Endothelial cell of umbilical vein (primary cell): ENCODE results near the gene GAP43. TPM values are rescaled to one million over a fixed set of nuclear protein-coding genes. Genes with fewer than 3 reads are reported as not detected.

Experiments used
- BruUV-seq: library from RNA; stranded (reverse); fragments of 400-500 nt; replicated peaks from 2 replicates; lab custom pipeline; 2021; lab: Mats Ljungman, UMichigan
- CTCF ChIA-PET: fragments of 300-600, 350-600 bp; sonication (Branson Sonifier 250); formaldehyde crosslinking; loops from one replicate; lab custom pipeline; 2021; ENCODE audit warnings: antibody characterized with exemption, inconsistent platforms; lab: Charles Lee
- POLR2A ChIA-PET: fragments of 300-600, 350-600 bp; sonication (Branson Sonifier 250); formaldehyde crosslinking; loops from one replicate; lab custom pipeline; 2021; ENCODE audit warnings: antibody characterized with exemption, inconsistent platforms; lab: Charles Lee
- DNase-seq: peaks from one replicate; pipeline ENCODE4 v3.0.0-alpha.2; 2011; ENCODE audit warnings: low read depth, low spot score
- FAIRE-seq: peaks from 2 replicates; lab custom pipeline; 2011; peaks lifted over from hg19 to GRCh38; lab: Jason Lieb, UNC
- H2AFZ ChIP-seq: 2 replicates; pipeline ENCODE4 v1.6.0; 2012; ENCODE audit warnings: low read depth, low read length, control low read depth, inconsistent platforms
- H3K27ac ChIP-seq: 2 replicates; pipeline ENCODE4 v1.5.1; 2011; ENCODE audit warnings: low read depth, mild to moderate bottlenecking, control low read depth, low read length, moderate library complexity; ENCODE audit not compliant: insufficient read depth
- H3K27me3 ChIP-seq, 2 experiments: 2 replicates each; pipeline versions ENCODE4 v1.6.0 to v1.6.1; 2011; ENCODE audit warnings: low read length in 2 of 2, mixed read lengths in 1 of 2; ENCODE audit not compliant: control insufficient read depth in 2 of 2, insufficient read depth in 2 of 2
- H3K36me3 ChIP-seq, 2 experiments: 2 replicates in 1 of 2; 3 replicates in 1 of 2; pipeline ENCODE4 v1.5.1; 2011; ENCODE audit warnings: low read length in 2 of 2, mild to moderate bottlenecking in 1 of 2, moderate library complexity in 1 of 2; ENCODE audit not compliant: control insufficient read depth in 2 of 2, insufficient read depth in 2 of 2; ENCODE audit errors: extremely low read depth in 1 of 2
- H3K4me1 ChIP-seq: 3 replicates; pipeline ENCODE4 v1.5.1; 2011; ENCODE audit warnings: mild to moderate bottlenecking, low read length; ENCODE audit not compliant: control insufficient read depth, insufficient read depth; ENCODE audit errors: extremely low read depth
- H3K4me2 ChIP-seq: 2 replicates; pipeline ENCODE4 v1.6.1; 2011; ENCODE audit warnings: low read length, control low read depth, mixed read lengths; ENCODE audit not compliant: insufficient read depth
- H3K4me3 ChIP-seq, 3 experiments: fragments of 200-600 bp in 1 of 3; sonication (generic), shearing (Covaris generic) in 1 of 3; replicated peaks in 1 of 3; 2 replicates each; pipeline ENCODE4 v1.5.1; 2011 to 2016; ENCODE audit warnings: control low read depth in 3 of 3, low read length in 3 of 3, mild to moderate bottlenecking in 2 of 3, inconsistent platforms in 1 of 3, low read depth in 1 of 3, moderate library complexity in 1 of 3; ENCODE audit not compliant: insufficient read depth in 1 of 3
- H3K79me2 ChIP-seq: 2 replicates; pipeline ENCODE4 v1.6.0; 2012; ENCODE audit warnings: low read length, inconsistent platforms; ENCODE audit not compliant: control insufficient read depth, insufficient read depth
- H3K9ac ChIP-seq: replicated peaks from 2 replicates; pipeline ENCODE3; 2011; ENCODE audit warnings: low read length, control low read depth; ENCODE audit not compliant: insufficient read depth; ENCODE audit errors: extremely low read depth
- H3K9me1 ChIP-seq: replicated peaks from 3 replicates; pipeline ENCODE4 v1.6.0; 2011; ENCODE audit warnings: mild to moderate bottlenecking, low read length; ENCODE audit not compliant: control insufficient read depth, insufficient read depth; ENCODE audit errors: extremely low read depth
- H3K9me3 ChIP-seq: replicated peaks from 2 replicates; pipeline ENCODE4 v1.5.1; 2012; ENCODE audit warnings: low read length, inconsistent platforms; ENCODE audit not compliant: control insufficient read depth, insufficient read depth
- H4K20me1 ChIP-seq: replicated peaks from 2 replicates; pipeline ENCODE3; 2011; ENCODE audit warnings: mild to moderate bottlenecking, low read length; ENCODE audit not compliant: control insufficient read depth, insufficient read depth; ENCODE audit errors: extremely low read depth
- CTCF ChIP-seq, 2 donors: IDR thresholded peaks; 1 replicate in 1 of 2; 2 replicates in 1 of 2; pipeline ENCODE4 v1.5.1; 2011; ENCODE audit warnings: low read length in 2 of 2, mild to moderate bottlenecking in 2 of 2, moderate library complexity in 2 of 2, control low read depth in 1 of 2, inconsistent platforms in 1 of 2, low read depth in 1 of 2; ENCODE audit not compliant: insufficient read depth in 1 of 2; ENCODE audit errors: extremely low read depth in 1 of 2
- EZH2 ChIP-seq: IDR thresholded peaks from 2 replicates; pipeline ENCODE4 v1.6.1; 2012; ENCODE audit warnings: borderline replicate concordance, low read depth, mild to moderate bottlenecking, moderate library complexity, low read length, inconsistent platforms; ENCODE audit not compliant: severe bottlenecking
- FOS ChIP-seq: IDR thresholded peaks from 2 replicates; pipeline ENCODE4 v1.6.1; 2011; ENCODE audit warnings: mild to moderate bottlenecking, low read length, moderate library complexity, borderline replicate concordance; ENCODE audit not compliant: insufficient read depth
- GATA2 ChIP-seq: IDR thresholded peaks from 2 replicates; pipeline ENCODE4 v1.7.0; 2011; ENCODE audit warnings: low read depth, mild to moderate bottlenecking, moderate library complexity, mixed read lengths, low read length; ENCODE audit not compliant: insufficient read length, insufficient read depth
- JUN ChIP-seq: IDR thresholded peaks from 2 replicates; pipeline ENCODE4 v1.6.1; 2011; ENCODE audit warnings: borderline replicate concordance, low read depth; ENCODE audit not compliant: insufficient read length, insufficient read depth
- MAX ChIP-seq: IDR thresholded peaks from 2 replicates; pipeline ENCODE4 v1.6.1; 2011; ENCODE audit not compliant: insufficient read depth, insufficient read length
- MYC ChIP-seq: IDR thresholded peaks from one replicate; pipeline ENCODE4 v1.6.1; 2011; ENCODE audit warnings: mild to moderate bottlenecking, low read depth, low read length
- POLR2A ChIP-seq: IDR thresholded peaks from 2 replicates; pipeline ENCODE4 v1.6.1; 2012; ENCODE audit warnings: low read depth, mild to moderate bottlenecking, control low read depth, low read length
- POLR2AphosphoS5 ChIP-seq: IDR thresholded peaks from 2 replicates; pipeline ENCODE4 v1.6.1; 2012; ENCODE audit warnings: low read depth, mild to moderate bottlenecking, control low read depth, low read length, moderate library complexity; ENCODE audit not compliant: insufficient read depth
- dilution Hi-C: fragments of 300-500 bp; cut with MboI; formaldehyde crosslinking; loops from one replicate; pipeline ENCODE4 v1.15.0; 2019; ENCODE audit warnings: low sequenced_read_pairs; ENCODE audit not compliant: extremely low pct_ligation_motif_present
- intact Hi-C: fragments of 100-400 bp; cut with micrococcal nuclease; formaldehyde crosslinking; loops from one replicate; pipeline ENCODE4 v1.10.0; 2022
- polyA plus RNA-seq, 4 experiments: library from polyadenylated mRNA; depleted of rRNA in 3 of 4; stranded (reverse) in 3 of 4; unstranded in 1 of 4; fragments of >200 nt; gene quantifications; 2 replicates each; pipeline versions ENCODE4 v1.2.1 to v1.2.3, GENCODE V29; 2011 to 2012; ENCODE audit warnings: missing spikeins in 1 of 4
- total RNA-seq: library from RNA; stranded (reverse); gene quantifications from 2 replicates; pipeline ENCODE4 v1.2.3, GENCODE V29; 2021

The GAP43 gene
- total and polyA plus RNA-seq, 2 donors (not counting 3 experiments of a cell fraction or from before 2014, with no cell fraction given) = 0.06 TPM; not detected in 1

- Histone ChIP-seq H3K9me1 (no peaks in the 10 kb centered on the region), H3K9me3 (no peaks in the 10 kb centered on the region), H3K27me3 (no peaks in the 10 kb centered on the region), H3K4me2 (no peak overlapping the region), H3K4me1 (no peaks in the 10 kb centered on the region), H4K20me1 (no peaks in the 10 kb centered on the region), H3K27ac (no peak overlapping the region), H3K4me3 (no peak overlapping the region), H3K79me2 (no peaks in the 10 kb centered on the region), H3K9ac (no peak overlapping the region), H2AFZ (no peak overlapping the region), H3K36me3 (no peaks in the 10 kb centered on the region)
- TF ChIP-seq POLR2A = no peak
- no peak for TF ChIP-seq POLR2AphosphoS5
- no peak for TF ChIP-seq GATA2
- TF ChIP-seq MYC = no peak
- TF ChIP-seq MAX = no peak
- TF ChIP-seq CTCF (IDR thresholded peaks at IDR 0.05; ENCODE audit: extremely low read depth in 1 of 2, insufficient read depth in 1 of 2, low read depth in 1 of 2, low read length in 2 of 2) = no peak
- TF ChIP-seq FOS = no peak
- TF ChIP-seq EZH2 = no peak
- TF ChIP-seq JUN = no peak
- POLR2A ChIA-PET = no interaction called here
- dilution Hi-C loops = no loop called here
- intact Hi-C loops = no loop called here
- no peak for FAIRE-seq
- BruUV-seq = no TSS peak
- no peak for DNase-seq
- CTCF ChIA-PET = interaction anchor here (1.5 kb wide), 1 partner anchor 8 kb away, joined by 3 read pairs; no protein-coding TSS in a partner anchor
These were observed 27.6 kb upstream of the GAP43 start for GRCh38 chr3:115595611-115596275.
